Measurements from ENCODE around the gene TLR2.

DNA sequence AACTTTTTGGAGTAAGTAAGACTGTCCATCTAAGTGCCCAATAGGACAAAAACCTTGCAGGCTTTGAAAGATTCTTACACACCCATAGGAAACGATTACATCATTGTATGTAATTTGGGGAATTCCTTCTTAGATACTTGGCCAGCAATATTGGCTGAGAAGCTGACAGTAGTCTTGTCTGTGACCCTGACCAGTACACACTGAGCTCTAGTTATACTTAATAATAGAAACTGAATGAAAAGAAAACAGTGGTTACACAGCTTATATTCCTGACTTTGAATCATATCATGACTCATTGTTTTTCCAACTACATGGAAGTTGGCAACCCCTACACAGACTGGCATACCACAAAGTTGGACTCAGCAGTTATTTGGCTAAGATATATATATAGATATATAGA, 7.1 kb upstream of the TLR2 start:
- peak; percentile 57 for TF ChIP-seq FOS (IDR thresholded peaks at IDR 0.05; ENCODE audit: borderline replicate concordance, insufficient read depth, low read length)
- TF ChIP-seq POLR2A (IDR thresholded peaks at IDR 0.05; ENCODE audit: low read depth, low read length) = no peak
- TF ChIP-seq, protein P1, sequence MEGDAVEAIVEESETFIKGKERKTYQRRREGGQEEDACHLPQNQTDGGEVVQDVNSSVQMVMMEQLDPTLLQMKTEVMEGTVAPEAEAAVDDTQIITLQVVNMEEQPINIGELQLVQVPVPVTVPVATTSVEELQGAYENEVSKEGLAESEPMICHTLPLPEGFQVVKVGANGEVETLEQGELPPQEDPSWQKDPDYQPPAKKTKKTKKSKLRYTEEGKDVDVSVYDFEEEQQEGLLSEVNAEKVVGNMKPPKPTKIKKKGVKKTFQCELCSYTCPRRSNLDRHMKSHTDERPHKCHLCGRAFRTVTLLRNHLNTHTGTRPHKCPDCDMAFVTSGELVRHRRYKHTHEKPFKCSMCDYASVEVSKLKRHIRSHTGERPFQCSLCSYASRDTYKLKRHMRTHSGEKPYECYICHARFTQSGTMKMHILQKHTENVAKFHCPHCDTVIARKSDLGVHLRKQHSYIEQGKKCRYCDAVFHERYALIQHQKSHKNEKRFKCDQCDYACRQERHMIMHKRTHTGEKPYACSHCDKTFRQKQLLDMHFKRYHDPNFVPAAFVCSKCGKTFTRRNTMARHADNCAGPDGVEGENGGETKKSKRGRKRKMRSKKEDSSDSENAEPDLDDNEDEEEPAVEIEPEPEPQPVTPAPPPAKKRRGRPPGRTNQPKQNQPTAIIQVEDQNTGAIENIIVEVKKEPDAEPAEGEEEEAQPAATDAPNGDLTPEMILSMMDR (IDR thresholded peaks at IDR 0.05; ENCODE audit: extremely low read depth in 1 of 2, insufficient read depth in 1 of 2, low read depth in 1 of 2, low read length in 2 of 2) = no peak
